ENCODE measurements around the gene GDPD5.

The GDPD5 gene

DNA sequence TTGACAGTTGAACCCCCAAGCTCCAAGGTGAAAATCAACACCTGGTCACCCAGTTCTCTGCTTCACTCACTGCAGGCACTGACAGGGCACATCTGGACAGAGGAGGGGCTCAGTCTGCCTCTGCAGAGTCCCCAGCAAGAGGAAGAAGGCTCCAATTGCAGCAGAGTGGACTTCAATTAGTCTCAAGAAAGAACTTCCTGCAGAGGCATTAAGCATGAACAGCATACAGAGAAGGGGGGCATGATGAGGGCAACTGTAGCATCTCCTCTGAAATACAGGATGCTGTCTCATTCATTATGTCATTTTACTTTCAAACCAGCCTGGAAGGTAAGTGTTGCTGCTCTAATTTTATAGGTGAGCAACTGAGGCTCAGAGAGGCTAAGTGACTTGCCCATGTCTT lies 11.1 kb downstream of the GDPD5 start:
- no peak for DNase-seq

DNA sequence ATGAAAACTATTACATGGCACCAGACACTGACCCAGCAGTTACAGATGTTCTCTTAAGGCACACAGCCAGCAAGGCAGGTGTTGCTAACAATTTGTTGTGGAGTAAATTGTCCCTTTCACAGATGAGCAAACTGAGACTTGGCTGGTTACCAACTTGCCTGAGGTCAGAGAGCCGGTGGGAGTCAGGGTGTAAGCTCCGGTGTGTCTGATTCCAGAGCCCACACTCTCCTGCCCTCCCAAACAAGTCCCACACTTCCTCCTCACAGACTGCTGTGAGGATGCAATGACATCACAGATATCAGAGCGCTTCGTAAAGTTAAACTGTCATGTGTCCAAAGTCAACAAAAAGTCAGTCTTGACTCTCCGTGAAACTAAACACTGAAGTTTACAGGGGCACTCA lies 12.5 kb downstream of the GDPD5 start:
- DNase-seq: peak in 1 of 4 experiments; percentile 22

DNA sequence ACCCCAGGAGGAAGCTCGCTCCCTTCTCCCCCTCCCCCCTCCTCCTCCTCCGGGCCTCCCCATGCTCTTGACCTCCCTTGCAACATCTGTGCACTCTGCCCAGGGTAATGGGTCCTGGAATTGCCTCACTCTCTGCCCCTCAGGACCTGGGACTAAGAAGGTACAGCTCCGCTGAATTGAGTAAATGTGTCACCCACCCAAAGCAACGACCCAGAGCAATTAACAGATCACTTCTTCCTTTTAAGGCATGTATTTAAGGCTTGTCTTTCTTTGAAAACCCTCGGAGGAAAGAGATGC lies 15.1 kb downstream of the GDPD5 start:
- no peak for DNase-seq

DNA sequence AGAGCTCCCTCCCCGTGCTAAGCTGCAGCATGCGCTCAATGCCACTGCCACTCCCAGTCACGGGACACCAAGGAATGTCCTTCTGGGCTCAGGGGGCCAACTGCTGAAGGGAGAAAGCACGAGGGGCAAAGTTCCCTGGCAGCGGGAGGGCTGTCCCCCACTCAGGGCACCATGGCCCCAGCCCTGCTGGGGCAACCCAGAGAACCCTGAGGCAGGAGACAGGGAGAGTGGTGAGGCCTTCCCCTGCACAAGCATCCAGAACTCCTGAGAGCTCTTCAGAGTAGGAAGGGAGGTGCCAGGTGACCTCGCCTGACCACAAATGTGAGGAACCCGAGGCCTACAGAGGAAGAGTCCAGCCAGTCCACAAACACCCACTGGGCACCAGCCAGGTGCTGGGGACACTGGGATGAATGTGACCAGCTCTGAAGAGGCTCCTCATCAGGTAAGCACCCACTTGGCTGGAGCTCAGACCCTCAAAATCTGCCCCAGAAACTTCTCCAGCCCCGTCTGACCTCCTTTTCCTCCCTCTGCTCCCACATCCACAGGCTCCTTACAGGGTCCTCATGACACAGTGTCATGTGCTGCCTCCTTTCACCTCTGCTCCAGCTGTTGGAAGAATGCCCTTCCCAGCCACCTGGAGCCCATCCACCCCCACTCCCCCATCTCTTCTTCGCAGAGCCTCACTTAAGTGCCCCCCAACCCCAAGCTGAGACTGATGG lies 15.6 kb downstream of the GDPD5 start:
- no peak for DNase-seq

DNA sequence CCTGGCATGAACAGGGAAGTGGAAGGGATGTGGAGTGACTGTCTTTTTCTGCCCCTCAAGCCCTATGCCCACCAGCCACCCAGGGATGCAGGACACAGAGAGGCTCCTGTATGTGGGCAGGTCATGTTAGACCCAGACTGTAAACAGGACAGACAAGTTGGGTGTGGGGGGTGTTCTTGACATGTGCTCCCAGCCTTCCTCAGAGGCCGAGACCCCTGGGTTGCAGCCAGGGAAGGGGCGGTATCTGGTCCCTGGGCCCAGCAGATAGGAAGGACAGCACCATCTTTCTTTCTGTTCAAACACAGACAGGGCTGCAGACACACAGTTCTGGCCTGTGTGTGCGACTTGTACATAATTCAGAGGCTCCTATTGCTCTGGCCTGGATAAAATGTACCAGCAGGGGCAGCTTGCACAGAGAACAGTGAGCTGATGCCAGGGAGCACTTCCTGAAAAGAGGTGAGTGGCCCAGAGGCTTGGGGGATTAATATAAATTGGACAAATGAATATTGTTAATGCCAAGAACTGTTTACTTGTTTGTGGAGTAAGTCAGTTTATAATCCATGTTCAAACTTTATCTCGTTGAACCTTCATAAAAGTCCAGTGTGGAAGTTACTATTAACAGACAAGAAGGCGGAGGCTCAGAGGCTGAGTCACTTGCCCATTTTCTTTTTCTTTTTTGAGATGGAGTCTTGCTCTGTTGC lies 16.6 kb downstream of the GDPD5 start:
- DNase-seq: peak in 1 of 4 experiments; percentile 25

DNA sequence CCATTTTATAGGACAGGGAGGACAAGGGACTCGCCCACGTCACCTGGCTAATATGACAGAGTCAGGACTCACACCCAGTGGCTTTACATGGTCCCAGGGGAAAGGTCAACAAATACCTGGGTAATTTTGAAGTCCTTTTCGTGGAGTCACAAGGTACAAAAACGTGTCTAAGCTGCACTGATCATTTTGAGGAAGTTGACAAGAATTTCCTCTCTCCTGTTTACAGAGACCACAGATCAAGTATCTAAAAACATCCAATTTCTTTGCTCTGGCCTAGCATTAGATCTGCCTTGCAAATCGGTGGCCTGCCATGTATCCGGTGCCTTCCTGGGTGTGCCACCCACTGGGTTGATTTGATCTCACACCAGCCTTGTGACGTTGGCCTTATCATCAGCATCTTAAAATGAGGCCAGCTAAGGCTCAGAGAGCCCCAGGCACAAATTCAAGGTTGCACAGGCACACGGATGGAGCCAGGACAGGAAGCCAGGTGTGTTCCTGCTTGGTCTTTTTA lies 17.6 kb downstream of the GDPD5 start:
- DNase-seq: peak in 2 of 4 experiments; percentile 41 to 48

DNA sequence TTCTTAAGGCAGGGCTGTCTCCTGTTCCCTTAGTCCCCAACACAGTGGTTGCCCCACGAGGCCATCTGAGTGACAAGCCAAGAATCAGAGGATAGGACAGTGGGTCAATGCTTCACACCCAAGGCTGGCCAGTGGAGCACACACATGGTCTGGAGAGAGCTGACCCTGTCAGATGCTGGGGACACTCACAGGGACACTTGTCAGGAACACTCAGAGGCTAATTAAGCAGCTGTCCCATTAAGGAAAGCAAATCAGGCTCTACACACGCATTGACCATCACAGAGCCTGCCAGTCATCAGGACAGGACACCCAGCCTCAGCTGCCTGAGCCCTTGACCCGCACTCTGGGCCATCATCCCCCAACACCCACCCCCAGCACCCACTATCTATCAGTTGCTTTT lies 18.2 kb downstream of the GDPD5 start:
- DNase-seq: no peak

DNA sequence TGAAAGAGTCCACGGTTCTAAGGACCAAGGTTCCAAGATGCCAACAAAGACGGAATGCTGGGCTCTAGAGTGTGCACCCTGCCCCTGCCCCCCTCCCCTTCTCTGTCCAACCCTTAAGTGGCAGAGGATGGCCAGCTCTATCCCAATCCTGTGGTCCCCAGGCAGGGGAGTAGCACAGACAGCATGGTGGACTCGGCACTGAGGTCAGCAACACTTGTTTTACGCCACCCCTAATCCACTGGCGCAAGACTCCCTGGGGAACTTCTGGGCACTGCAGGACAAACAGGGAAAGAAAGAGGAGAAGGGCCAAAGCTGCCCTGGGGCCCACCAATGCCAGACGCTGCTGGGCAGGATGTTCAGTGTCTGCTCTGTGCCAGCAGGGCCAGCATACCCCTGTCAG lies 18.9 kb downstream of the GDPD5 start:
- DNase-seq: no peak

DNA sequence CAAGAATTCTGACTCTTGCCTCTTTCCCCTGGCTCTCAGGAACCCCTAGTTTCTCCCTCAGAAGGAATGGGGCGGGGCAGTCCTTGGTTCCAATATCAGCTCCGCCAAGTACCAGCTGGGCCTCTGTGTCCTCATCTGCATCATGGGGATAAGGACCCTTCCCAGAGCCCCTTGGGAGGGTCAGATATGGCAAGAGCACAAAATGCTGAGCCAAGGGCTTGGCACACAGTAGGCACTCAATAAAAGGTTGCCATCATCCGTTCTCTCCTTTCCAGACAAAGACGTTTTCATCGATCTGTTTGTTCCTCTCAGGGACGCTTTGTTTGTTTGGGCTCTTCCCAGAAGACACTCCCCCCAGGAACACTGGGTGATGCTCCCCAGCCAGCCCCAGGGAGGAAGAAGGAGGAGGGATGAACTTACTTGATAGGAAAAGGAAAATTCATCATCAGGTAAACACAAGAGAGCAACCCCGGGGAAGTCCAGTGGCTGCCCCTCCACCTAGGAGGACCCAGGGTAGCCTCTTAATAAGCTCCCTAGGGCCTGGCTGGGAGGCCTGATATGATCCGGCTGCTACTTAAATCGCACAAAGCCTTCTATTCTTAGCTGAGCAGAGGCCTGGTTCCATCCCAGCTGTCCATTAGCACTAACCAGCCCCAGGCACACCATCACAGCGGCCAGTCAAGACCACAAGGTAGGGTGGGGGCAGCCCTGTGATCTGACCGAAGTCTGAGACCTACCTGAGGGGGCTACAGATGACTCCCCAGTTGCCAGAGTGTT lies 19.6 kb downstream of the GDPD5 start:
- DNase-seq: no peak

DNA sequence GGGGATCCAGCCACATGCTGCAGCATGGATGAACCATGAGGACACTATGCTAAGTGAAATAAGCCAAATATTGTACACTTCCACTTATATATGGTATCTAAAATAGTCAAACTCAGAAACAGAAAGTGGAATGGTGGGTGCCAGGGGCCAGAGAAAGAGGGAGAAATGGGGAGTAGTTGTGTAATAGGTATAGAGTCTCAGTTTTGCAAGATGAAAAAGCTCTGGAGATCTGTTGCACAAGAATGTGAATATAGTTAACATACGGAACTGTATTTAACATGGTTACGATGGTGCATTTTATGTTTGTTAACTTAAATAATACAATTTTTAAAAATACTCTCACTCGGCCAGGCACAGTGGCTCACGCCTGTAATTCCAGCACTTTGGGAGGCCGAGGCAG lies 21.2 kb downstream of the GDPD5 start:
- peak in 2 of 4 experiments; percentile 44 to 53 for DNase-seq

DNA sequence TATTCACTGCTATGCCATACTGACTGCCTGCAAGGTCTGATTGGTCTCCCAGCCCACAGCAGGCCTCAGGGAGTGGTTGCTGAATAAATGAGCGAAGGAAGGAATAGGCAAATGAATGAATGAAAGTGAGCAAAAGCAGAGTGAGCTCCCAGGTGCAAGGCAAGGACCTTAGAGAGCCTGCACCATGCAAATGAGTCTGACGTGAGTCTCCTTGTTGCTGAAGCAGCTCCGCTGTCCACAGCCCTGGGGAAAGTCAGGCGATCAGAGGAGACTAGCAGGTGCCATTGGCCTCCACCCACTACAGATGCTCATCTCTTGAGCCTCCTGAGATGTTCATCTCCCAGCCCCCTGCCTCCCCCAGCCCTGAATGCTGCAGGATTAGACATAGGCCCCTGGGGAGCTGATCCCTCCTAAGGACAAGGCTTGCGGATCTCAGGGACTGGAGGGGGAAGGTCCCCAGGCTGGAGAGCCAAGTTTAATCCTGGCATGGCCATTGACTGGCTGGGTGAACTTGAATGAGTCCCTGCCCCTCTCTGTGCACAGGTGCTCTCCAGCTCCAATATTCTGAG lies 22.1 kb downstream of the GDPD5 start:
- DNase-seq: no peak

DNA sequence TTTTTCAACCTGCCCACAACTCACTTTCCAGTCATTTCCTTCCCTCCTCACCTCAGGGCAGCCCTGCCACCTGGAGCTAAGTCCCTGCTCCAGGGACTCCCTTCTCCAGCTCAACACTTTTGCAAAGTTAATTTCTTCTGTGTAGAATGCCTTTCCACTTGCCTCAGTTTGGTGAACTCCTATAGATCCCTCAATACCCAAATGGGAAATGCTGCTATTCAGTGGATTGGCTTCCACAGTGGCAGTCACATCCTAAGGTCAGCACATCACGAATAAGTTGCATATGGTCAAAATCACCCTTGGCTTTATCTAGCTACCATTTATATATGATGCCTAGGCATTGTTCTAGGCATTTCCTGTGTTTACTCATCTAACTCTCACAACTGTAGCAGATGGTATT lies 23.6 kb downstream of the GDPD5 start:
- no peak for DNase-seq

DNA sequence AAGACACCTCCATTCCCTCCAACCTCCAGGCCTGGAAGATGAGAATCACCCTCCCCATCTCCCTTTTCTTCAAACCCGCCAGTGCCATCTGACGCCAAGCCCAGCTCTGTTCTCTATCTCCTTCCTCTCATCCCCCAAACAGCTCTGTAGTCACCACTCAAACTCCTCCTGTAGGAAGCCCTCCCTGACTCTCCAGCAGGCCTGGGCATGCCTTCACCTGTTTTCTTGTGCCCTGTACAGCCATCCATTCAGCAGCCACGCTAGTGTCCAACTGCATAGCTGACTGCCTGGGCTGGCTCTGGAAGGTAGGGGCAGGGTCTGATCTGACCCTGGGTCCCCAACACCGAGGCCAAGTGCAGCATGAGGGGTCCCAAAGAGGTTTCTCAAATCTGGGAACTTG lies 25.0 kb downstream of the GDPD5 start:
- no peak for DNase-seq

DNA sequence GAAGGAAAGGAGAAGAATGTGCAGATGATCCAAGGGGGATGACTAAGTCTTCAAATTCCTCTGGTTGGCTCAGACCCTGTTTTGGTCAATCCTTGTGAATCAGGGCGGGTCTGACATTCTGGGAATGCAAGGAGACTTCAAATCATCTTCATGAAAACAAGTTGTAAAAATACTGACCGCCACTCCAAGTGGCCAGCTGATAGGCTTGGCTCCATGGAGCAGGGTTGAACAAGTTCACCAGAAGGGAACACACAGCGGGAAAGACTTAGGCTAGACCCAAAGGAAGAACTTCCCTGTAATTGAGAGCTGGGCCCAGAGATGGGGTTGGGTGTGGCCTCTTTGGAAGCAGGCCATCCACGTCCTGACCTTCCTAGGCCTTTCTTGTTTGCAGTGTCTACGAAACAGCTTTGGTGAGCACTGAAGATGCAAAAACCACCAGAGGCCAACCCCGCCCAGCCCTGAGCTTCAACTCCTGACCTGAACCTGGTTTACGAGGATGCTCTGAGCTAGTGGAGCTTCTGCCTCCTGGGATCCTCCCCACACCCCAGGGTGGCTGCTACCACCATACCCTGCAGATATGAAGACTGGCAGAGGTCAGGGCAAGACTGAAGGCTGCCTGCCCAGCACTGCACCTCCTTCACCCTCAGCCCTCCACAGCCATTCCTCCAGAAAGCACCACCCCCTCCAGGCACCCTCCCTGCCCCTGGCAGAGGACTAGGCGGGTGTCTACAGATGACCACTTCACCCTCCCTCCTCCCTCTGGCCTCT lies 26.1 kb downstream of the GDPD5 start:
- no peak for DNase-seq

DNA sequence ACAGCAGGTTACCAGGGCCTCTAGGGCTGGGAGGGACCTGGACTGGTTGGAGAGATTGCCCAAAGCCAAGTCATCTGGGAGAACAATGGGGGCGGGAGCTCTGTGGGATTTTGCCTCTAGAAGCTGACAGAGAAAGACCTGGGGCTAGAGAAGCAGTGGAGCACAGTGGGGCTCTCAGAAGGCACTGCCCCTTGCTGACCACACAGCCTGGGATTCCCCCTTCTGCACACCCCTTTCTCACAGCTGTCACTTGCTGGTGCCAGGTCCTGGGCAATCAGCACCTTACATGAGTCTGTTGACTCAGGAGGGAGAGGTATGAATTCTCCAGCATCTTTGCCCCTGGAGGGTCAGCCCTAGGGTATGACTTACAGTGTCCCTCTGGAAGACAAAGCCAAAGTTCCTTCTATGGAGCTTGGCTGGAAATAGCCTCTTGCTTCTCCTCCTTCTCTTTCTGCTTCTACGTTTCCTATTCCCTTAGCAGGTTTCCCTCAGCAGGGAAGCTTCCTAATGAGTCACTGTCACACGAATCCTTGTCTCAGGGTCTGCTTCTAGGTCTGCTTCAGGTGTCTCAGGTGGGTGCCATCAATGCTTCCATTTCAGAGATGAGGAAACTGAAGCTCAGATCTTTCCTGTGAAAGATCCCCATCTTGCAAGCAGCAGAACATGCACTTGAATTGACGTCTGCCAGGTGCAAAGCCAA lies 27.0 kb downstream of the GDPD5 start:
- peak in 1 of 4 experiments; percentile 30 for DNase-seq

DNA sequence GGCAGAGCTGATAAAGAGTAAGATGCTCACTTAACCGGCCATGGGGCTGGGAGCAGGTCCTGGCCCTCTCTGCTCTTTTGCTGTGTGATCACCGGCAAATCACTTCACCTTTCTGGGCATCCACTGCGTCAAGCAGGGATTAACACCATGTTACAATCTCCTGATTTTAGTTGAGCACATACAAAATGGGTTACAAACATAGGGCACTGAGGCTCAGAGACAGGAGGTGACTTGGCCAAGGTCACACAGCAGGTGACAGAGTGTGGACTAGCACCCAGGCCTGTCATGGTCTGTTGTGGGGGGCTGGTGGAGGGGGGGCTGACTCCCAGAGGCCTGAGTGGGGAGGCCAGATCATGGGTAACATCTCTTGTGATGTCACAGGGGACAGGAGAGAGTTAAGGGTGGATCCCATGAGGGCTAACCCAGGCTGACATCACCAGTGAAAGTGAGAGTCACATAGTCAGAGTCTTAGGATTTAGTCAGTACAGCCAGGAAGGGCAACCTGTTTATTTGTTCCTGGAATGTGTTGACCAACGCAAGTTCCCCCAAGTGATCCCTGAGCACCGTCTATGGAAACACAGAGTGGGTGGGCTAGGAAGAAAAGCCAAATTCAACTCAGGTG lies 27.8 kb downstream of the GDPD5 start:
- no peak for DNase-seq

DNA sequence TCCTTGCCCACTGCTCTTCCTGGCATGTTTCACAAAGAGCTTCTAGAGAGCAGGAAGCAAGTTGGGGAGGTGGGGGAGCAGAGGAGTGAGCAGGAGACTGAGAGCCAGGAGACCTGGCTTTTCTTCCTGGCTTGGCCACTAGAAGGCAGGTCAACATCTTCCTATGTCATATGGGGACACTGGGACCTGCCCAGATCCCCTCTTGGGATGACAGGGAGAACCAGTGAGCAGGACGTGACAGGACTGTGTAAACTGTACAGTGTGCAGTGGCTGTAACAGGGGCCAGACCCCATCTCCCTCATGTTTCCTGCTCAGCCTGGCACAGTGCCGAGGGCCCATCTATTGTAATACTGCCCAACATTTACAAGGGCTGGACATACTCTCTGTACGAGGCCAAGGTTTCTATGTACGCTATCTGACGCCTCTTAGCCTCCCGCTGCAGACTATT lies 29.4 kb downstream of the GDPD5 start:
- no peak for DNase-seq

DNA sequence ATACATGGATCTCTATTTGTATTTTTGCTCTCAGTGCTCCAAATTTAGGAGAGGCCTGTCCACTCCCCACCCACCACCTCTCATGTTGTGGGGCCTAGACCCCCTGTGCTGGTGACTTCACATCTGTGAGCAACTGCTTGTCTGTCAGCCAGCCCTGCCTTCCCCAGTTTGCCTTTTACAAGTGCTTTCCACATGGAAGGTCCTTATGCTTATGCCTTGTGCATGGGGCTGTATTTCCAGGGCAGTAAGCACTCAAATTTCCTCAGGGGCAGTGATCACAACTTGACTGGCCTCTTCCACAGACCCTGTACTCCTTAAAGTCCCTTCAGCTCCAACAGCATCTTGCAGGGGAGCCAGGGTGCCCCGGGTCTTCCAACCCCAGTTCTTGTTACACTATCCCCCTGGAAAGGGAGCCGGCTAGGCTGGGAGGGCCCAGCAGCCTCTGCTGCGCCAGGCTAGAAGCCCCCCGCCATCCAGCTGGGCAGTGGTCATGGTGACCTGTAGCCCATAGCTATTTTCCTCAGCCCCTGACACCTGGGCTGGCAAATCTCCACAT lies 29.9 kb downstream of the GDPD5 start:
- no peak for DNase-seq

DNA sequence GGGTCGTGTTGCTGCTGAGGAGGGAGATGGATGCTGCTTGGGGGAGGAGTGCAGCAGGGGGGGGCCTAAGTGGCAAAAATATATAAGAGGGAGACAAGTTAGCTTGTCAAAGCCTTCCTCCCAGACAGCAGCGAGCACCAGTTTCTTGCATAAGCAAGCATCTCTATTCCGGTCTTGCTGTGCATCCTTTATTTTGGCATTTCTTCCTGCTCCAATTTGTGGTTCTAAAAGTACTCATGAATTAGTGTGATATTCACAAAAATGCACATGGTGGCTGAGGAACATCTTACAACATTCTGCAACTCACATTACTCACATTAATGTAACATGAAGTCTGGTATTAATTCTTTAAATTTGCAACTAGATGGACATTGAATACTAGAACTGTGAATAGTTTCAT lies 32.1 kb downstream of the GDPD5 start:
- no peak for DNase-seq

DNA sequence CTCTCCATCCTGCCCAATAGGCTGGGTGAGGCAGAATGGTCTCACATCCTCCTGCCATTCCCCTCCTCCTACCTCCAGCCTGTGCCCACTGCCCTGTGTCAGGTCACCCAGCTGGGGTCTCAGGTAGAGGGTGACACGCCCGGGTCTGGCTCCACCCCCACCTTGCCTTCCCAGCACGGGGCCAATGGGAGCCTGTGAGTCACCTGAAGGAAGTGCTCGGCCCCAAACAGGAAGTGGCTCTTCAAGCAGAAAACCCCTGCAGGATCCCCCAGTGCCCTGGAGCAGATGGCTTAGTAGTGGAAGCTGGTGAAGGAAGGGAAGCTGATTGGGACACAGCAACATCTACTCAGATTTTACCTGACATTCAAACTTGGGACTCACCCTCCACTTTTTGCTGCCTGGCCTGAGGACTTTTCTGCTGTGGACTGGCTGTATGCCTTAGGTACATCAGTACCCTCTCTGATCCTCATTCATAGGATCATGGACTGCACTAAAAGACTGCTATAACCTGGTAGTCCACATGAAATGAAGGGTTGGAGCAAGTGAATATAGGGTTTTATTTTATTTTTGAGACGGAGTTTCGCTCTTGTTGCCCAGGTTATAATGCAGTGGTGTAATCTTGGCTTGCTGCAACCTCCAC lies 33.4 kb downstream of the GDPD5 start:
- peak in 3 of 4 experiments; percentile 42 to 50 (median 44) for DNase-seq

Measured in suppressor macrophage (primary cell).